Measurements from ENCODE around the gene ERC2.
A peak's percentile ranks its signal among the peaks of the same experiment; 100 is the strongest.

ERC2 gene

DNA sequence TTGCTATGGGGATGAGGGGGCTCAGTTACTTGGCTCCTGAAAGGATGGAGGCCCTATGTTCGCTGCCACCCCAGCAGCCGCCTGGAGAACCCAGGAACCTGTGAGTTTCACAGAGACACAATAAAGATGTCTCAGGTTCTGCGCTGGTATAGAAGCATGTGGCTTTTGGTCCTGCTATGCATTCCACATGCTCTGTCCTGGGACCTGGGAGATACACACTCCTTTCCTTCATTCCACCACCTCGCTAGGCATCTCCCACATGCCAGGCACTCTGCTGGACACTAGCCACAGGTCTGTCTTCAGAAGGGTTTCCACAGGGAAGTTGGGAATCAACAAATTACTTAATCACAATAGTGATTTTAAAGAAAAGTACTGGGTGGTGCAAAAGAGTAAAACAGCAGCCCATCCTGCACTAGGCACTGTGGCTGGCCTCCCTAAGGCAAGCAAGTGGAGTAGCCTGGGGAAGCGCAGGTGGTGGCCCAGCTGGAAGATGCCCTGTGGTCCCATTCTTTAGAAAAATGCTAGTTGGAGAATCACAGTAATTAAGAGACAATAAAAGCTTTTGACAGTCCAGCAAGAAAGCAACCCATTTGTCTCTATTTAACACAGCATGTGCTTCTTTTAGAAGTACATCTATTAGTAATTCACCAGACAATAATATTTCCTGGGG, 572.2 kb downstream of the ERC2 start:
- H3K4me1 ChIP-seq (ENCODE audit: control insufficient read depth, insufficient read depth, low read length) = peaks cover 11% of the 10 kb centered on the region
- H3K4me3 ChIP-seq (ENCODE audit: low read depth, low read length) = no peak overlapping the region
- no peaks in the 10 kb centered on the region for H3K9me3 ChIP-seq (ENCODE audit: control insufficient read depth, insufficient read depth, low read length)
- no peak overlapping the region for H3K9ac ChIP-seq (ENCODE audit: low read depth, low read length)
- H3K27me3 ChIP-seq (ENCODE audit: control insufficient read depth, insufficient read depth, low read length) = no peaks in the 10 kb centered on the region
- H3K36me3 ChIP-seq (ENCODE audit: control insufficient read depth, insufficient read depth, low read length) = no peaks in the 10 kb centered on the region
- no peak overlapping the region for H3K27ac ChIP-seq (ENCODE audit: low read depth, low read length)

DNA sequence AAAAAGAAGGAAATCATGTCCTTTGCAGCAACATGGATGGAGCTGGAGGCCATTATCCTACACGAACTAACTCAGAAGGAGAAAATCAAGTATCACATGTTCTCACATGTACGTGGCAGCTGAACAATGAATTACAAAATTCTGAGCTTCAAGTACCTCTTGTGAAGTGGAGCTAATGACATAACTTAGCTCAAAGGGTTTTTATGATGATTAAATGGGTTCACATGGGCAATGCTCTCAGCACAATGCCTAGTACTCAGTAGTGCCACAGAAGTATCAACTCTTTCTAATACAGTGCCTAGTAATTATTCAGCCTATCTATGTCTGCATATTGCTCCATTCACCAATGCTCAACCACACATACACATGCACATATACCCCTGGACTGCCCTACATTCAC, 573.7 kb downstream of the ERC2 start:
- no peak overlapping the region for H3K4me3 ChIP-seq (ENCODE audit: low read depth, low read length)

DNA sequence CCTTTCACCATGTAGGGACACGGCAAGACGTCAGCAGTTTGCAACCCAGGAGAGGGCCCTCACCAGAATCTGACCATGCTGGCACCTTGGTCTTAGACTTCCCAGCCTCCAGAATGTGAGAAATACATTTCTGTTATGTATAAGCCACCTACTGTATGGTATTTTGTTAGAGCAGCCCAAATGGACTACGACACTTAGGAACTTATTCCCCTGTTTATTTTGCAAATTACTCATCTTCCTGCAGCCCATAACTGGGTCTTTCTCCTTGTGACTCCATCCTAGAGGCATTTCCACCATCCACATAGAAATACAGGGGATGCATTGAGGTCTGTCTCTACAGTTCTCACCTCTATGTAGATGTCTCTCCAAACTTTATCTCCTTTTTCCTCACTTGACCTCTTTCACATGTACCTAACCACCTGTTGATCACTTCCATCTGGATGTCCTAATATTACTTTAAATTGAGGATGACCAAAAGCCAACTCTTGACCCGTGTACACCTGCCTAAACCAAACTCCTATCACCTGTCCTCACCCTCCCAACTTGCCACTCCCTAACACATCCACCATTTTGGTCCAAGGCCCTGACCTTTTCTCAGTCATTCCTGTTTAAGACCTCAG, 575.1 kb downstream of the ERC2 start:
- Histone ChIP-seq H3K27me3 (ENCODE audit: control insufficient read depth, insufficient read depth, low read length) (no peaks in the 10 kb centered on the region), H3K36me3 (ENCODE audit: control insufficient read depth, insufficient read depth, low read length) (no peaks in the 10 kb centered on the region), H3K9ac (ENCODE audit: low read depth, low read length) (no peak overlapping the region), H3K27ac (ENCODE audit: low read depth, low read length) (no peak overlapping the region), H3K9me3 (ENCODE audit: control insufficient read depth, insufficient read depth, low read length) (no peaks in the 10 kb centered on the region), H3K4me3 (ENCODE audit: low read depth, low read length) (no peak overlapping the region), H3K4me1 (ENCODE audit: control insufficient read depth, insufficient read depth, low read length) (peaks cover 20% of the 10 kb centered on the region)

More for the DNA sequence above, 573.7 kb downstream of the ERC2 start:
- Histone ChIP-seq H3K27ac (ENCODE audit: low read depth, low read length) (no peak overlapping the region), H3K9me3 (ENCODE audit: control insufficient read depth, insufficient read depth, low read length) (no peaks in the 10 kb centered on the region), H3K36me3 (ENCODE audit: control insufficient read depth, insufficient read depth, low read length) (no peaks in the 10 kb centered on the region), H3K9ac (ENCODE audit: low read depth, low read length) (no peak overlapping the region), H3K27me3 (ENCODE audit: control insufficient read depth, insufficient read depth, low read length) (no peaks in the 10 kb centered on the region), H3K4me1 (ENCODE audit: control insufficient read depth, insufficient read depth, low read length) (peaks cover 11% of the 10 kb centered on the region)

DNA sequence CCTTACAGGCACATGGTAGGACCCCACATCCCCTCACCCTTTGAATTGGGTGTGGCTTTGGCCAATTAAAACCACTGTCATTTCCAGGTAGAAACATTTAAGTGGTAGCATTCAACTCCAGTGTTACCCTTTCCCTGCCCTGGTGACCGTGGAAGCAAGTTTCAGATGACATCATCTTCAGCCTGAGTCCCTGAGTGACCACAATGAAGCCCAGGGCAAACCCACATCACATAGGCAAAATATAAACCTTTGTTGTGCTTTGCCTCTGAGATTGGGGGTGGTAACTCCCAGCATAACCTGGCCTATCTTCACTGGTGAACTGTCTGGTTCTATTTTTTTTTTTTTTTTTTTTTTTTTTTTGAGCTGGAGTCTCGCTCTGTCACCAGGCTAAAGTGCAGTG, 577.2 kb downstream of the ERC2 start:
- H3K9me3 ChIP-seq (ENCODE audit: control insufficient read depth, insufficient read depth, low read length) = no peaks in the 10 kb centered on the region
- no peaks in the 10 kb centered on the region for H3K36me3 ChIP-seq (ENCODE audit: control insufficient read depth, insufficient read depth, low read length)
- peaks cover 17% of the 10 kb centered on the region; the same call in 1 of the 2 replicates for H3K4me1 ChIP-seq (ENCODE audit: control insufficient read depth, insufficient read depth, low read length)
- H3K27ac ChIP-seq (ENCODE audit: low read depth, low read length) = no peak overlapping the region
- H3K27me3 ChIP-seq (ENCODE audit: control insufficient read depth, insufficient read depth, low read length) = no peaks in the 10 kb centered on the region
- H3K4me3 ChIP-seq (ENCODE audit: low read depth, low read length) = no peak overlapping the region
- no peak overlapping the region for H3K9ac ChIP-seq (ENCODE audit: low read depth, low read length)

DNA sequence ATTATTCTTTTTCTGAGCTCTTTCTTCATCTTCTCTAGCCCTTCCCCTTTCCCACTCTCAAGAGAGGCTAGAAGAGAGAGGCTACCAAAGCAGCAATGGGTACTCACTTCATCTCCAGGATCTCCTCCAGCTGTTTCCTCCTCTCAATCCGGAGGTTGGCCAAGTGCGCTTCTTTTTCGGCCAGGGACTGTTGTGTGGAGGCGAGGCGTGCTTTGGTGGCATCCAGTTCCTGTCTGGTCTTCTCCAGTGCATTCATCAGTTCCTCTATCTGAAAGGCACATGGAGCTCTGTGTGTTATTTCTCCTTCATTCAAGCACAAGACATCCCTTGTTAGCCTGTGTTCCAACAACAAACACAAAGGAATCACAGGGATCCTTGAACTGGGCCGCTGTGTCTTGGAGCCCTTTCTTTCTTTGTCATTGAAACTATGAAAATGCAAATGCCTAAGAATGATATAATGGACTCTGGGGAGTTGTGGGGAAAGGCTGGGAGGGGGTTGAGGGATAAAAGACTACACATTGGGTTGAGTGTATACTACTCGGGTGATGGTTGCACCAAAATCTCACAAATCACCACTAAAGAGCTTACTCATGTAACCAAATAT, 579.9 kb downstream of the ERC2 start:
- Histone ChIP-seq H3K9me3 (ENCODE audit: control insufficient read depth, insufficient read depth, low read length) (no peaks in the 10 kb centered on the region), H3K9ac (ENCODE audit: low read depth, low read length) (no peak overlapping the region), H3K4me1 (ENCODE audit: control insufficient read depth, insufficient read depth, low read length) (peaks cover 21% of the 10 kb centered on the region; the same call in 1 of the 2 replicates), H3K27ac (ENCODE audit: low read depth, low read length) (peak overlapping the region; percentile 70), H3K4me3 (ENCODE audit: low read depth, low read length) (no peak overlapping the region), H3K36me3 (ENCODE audit: control insufficient read depth, insufficient read depth, low read length) (no peaks in the 10 kb centered on the region), H3K27me3 (ENCODE audit: control insufficient read depth, insufficient read depth, low read length) (no peaks in the 10 kb centered on the region)

DNA sequence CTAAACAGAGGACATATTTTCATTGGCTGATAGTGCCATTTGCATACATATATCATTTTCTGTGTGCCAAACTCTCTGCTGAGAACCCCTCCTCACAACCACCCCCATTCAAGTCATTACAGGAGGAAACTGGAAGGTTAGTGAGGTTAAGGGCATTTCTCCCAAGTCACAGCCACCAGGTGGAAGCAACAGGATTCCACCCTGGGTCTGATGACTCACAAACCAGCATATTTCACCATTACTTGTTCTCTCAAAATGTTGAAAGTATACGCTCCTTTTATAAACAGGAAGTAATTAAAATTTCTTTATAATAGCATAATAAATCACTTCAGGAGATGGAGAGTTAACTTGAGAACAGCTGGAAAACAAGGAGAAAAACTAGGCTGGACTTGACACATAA, 582.5 kb downstream of the ERC2 start:
- Histone ChIP-seq H3K4me3 (ENCODE audit: low read depth, low read length) (no peak overlapping the region), H3K27me3 (ENCODE audit: control insufficient read depth, insufficient read depth, low read length) (no peaks in the 10 kb centered on the region), H3K4me1 (ENCODE audit: control insufficient read depth, insufficient read depth, low read length) (peaks cover 41% of the 10 kb centered on the region), H3K27ac (ENCODE audit: low read depth, low read length) (no peak overlapping the region), H3K9me3 (ENCODE audit: control insufficient read depth, insufficient read depth, low read length) (no peaks in the 10 kb centered on the region), H3K9ac (ENCODE audit: low read depth, low read length) (no peak overlapping the region), H3K36me3 (ENCODE audit: control insufficient read depth, insufficient read depth, low read length) (no peaks in the 10 kb centered on the region)

DNA sequence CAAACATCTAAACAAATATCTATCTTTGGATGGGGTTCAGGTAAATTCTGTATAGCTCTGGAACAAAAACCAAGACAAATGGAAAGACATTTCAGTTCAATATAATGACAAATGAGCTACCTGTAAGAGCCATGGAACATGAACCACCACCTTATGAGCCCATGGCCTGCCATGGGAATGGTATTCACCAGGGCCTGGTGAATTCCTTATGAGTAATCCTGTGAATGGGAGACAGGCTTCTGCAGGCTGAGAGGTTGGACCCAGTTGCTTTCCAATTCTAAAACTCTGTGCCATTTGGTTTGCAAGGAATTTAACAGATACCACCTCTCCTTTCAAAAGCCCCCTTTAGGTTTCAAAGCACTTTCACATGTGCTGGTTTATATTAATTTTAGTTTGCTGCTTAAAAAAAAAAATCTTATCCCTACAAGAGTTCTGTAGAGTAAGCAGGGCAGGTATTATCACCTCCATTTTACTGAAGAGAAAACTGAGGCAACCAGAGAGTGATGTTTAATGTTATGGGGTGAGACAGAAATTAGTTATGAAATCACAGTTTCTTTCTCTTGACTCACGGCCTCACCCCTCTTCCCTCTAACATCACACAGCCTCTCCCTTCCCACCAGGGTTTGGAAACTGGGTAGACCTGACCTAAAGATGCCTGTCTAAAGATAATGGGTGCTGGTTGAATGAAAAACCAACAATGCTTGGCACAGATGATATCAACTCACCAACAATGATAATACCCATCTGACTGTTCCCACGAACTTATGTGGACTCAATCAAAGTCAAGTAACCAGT, 583.6 kb downstream of the ERC2 start:
- H3K27me3 ChIP-seq (ENCODE audit: control insufficient read depth, insufficient read depth, low read length) = no peaks in the 10 kb centered on the region
- no peak overlapping the region for H3K9ac ChIP-seq (ENCODE audit: low read depth, low read length)
- H3K9me3 ChIP-seq (ENCODE audit: control insufficient read depth, insufficient read depth, low read length) = no peaks in the 10 kb centered on the region
- no peak overlapping the region for H3K4me3 ChIP-seq (ENCODE audit: low read depth, low read length)
- peaks cover 49% of the 10 kb centered on the region for H3K4me1 ChIP-seq (ENCODE audit: control insufficient read depth, insufficient read depth, low read length)
- no peak overlapping the region for H3K27ac ChIP-seq (ENCODE audit: low read depth, low read length)
- no peaks in the 10 kb centered on the region for H3K36me3 ChIP-seq (ENCODE audit: control insufficient read depth, insufficient read depth, low read length)

DNA sequence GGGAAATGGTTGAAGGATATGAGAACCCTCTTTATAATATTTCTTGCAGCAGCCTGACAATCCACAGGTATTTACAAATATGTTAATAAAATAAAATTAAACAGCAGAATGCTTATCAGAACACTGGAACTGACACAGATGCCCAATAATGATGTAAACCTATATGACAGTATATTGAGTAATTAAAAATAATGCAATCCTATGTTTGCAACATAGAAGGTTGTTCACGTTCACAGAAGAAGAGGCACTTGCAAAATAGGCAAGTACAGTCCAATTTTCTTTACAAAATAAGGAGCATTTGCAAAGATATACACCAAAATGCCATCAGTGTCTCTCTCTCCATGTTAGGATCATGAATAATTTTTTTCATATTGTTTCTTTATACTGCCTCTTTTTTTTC, 584.2 kb downstream of the ERC2 start:
- H3K4me1 ChIP-seq (ENCODE audit: control insufficient read depth, insufficient read depth, low read length) = peaks cover 54% of the 10 kb centered on the region
- H3K27ac ChIP-seq (ENCODE audit: low read depth, low read length) = no peak overlapping the region
- no peak overlapping the region for H3K4me3 ChIP-seq (ENCODE audit: low read depth, low read length)
- no peaks in the 10 kb centered on the region for H3K27me3 ChIP-seq (ENCODE audit: control insufficient read depth, insufficient read depth, low read length)
- H3K36me3 ChIP-seq (ENCODE audit: control insufficient read depth, insufficient read depth, low read length) = no peaks in the 10 kb centered on the region
- no peak overlapping the region for H3K9ac ChIP-seq (ENCODE audit: low read depth, low read length)
- H3K9me3 ChIP-seq (ENCODE audit: control insufficient read depth, insufficient read depth, low read length) = no peaks in the 10 kb centered on the region

DNA sequence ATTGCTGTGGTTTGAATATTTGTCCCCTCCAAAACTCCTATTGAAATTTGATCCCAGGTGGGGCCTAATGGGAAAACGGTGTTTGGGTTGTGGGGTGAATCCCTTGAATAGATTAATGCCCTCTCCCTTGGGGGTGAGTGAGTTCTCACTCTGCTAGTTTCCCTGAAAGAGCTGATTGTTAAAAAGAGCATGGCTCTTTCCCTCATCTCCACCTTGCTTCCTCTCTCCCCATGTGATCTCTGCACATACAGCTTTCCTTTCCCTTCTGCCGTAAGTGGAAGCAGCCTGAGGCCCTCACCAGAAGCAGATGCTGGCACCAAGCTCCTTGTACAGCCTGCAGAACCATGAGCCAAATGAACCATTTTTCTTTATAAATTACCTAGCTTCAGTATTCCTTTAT, 586.3 kb downstream of the ERC2 start:
- peaks cover 44% of the 10 kb centered on the region for H3K4me1 ChIP-seq (ENCODE audit: control insufficient read depth, insufficient read depth, low read length)
- no peaks in the 10 kb centered on the region for H3K9me3 ChIP-seq (ENCODE audit: control insufficient read depth, insufficient read depth, low read length)
- peak overlapping the region; percentile 34 for H3K27ac ChIP-seq (ENCODE audit: low read depth, low read length)
- no peaks in the 10 kb centered on the region for H3K27me3 ChIP-seq (ENCODE audit: control insufficient read depth, insufficient read depth, low read length)
- no peaks in the 10 kb centered on the region for H3K36me3 ChIP-seq (ENCODE audit: control insufficient read depth, insufficient read depth, low read length)
- no peak overlapping the region for H3K9ac ChIP-seq (ENCODE audit: low read depth, low read length)
- no peak overlapping the region for H3K4me3 ChIP-seq (ENCODE audit: low read depth, low read length)

DNA sequence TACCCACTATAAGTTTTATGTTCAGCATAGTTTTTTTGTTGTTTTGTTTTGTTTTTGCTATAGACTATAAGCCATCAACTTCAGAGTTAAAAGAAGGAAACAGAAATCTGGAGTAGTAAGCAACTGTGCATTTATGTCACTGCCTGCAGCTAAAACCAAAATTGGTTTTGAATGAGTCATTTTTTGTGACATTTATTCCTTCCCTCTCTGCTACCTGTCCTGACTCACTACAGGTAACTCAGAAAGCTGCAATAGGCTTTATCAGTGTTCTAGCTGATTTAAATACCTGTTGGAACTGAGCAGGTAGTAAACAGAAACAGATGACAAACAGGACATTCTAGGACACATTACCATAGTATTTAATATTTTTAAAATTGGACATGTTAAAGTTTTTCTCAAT, 587.9 kb downstream of the ERC2 start:
- Histone ChIP-seq H3K27me3 (ENCODE audit: control insufficient read depth, insufficient read depth, low read length) (no peaks in the 10 kb centered on the region), H3K27ac (ENCODE audit: low read depth, low read length) (no peak overlapping the region), H3K4me3 (ENCODE audit: low read depth, low read length) (no peak overlapping the region), H3K4me1 (ENCODE audit: control insufficient read depth, insufficient read depth, low read length) (peaks cover 38% of the 10 kb centered on the region), H3K36me3 (ENCODE audit: control insufficient read depth, insufficient read depth, low read length) (no peaks in the 10 kb centered on the region), H3K9me3 (ENCODE audit: control insufficient read depth, insufficient read depth, low read length) (no peaks in the 10 kb centered on the region), H3K9ac (ENCODE audit: low read depth, low read length) (no peak overlapping the region)

DNA sequence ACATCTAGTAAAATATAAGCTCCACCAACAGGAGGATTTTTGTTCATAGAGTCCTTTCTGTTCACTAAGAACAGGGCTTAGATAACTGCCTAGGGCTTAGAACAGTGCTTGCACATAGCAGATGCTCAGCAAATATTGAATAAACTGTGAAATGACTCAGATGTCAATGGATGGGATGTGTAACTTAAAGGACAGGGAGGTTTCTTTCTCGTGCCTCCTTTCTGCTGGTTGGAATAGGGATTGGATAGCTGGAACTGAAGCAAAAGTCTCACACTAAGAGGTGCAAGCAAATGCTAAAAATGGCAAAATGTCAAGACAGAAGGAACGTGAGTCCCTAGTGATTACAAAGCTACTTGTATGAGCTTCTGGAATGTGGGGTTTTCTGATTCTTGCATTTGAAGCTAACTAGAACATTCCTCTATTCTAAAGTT, 588.4 kb downstream of the ERC2 start:
- no peaks in the 10 kb centered on the region for H3K9me3 ChIP-seq (ENCODE audit: control insufficient read depth, insufficient read depth, low read length)
- peaks cover 35% of the 10 kb centered on the region for H3K4me1 ChIP-seq (ENCODE audit: control insufficient read depth, insufficient read depth, low read length)
- H3K27ac ChIP-seq (ENCODE audit: low read depth, low read length) = no peak overlapping the region
- no peaks in the 10 kb centered on the region for H3K36me3 ChIP-seq (ENCODE audit: control insufficient read depth, insufficient read depth, low read length)
- no peaks in the 10 kb centered on the region for H3K27me3 ChIP-seq (ENCODE audit: control insufficient read depth, insufficient read depth, low read length)
- H3K9ac ChIP-seq (ENCODE audit: low read depth, low read length) = no peak overlapping the region
- H3K4me3 ChIP-seq (ENCODE audit: low read depth, low read length) = no peak overlapping the region

Measured in HUES48 (cell line).